Suprapubic skin (tissue), 4 donors: ENCODE results near the gene TBC1D1.

Source experiments
- CTCF ChIP-seq, 2 donors: fragments of 200-600 bp in 1 of 2; fragments of 450-650 bp in 1 of 2; sonication (generic) in 1 of 2; IDR thresholded peaks; one replicate each; pipeline ENCODE4 v1.5.1; 2016 to 2019; ENCODE audit warnings: antibody characterized with exemption in 2 of 2, mild to moderate bottlenecking in 1 of 2, moderate library complexity in 1 of 2
- POLR2A ChIP-seq, 2 donors: fragments of 450-650 bp; IDR thresholded peaks; one replicate each; pipeline ENCODE4 v1.6.1; 2017; ENCODE audit warnings: antibody characterized with exemption in 2 of 2, mild to moderate bottlenecking in 2 of 2, moderate library complexity in 2 of 2
- POLR2AphosphoS5 ChIP-seq, 3 donors: sonication (generic); formaldehyde crosslinking; IDR thresholded peaks; one replicate each; pipeline ENCODE4 v1.6.1; 2017; ENCODE audit warnings: antibody characterized with exemption in 3 of 3

GRCh38 chr4:37976991-37977470 is 86.1 kb downstream of the TBC1D1 start:
- TF ChIP-seq POLR2A (IDR thresholded peaks at IDR 0.05) = no peak
- no peak for TF ChIP-seq POLR2AphosphoS5 (IDR thresholded peaks at IDR 0.05)
- TF ChIP-seq CTCF (IDR thresholded peaks at IDR 0.05) = no peak
